ENCODE results near the gene UBE2Q2. TPM values are rescaled to one million over a fixed set of nuclear protein-coding genes. Genes with fewer than 3 reads are reported as not detected.
A peak's percentile ranks its signal among the peaks of the same experiment; 100 is the strongest.
"Not testable (repeated sequence)": the region's sequence is repeated elsewhere in the genome, so short reads cannot be mapped to it uniquely, and the experiment has no call there.

The UBE2Q2 gene
- polyA plus RNA-seq, 1 experiment, result 56.8 TPM

DNA sequence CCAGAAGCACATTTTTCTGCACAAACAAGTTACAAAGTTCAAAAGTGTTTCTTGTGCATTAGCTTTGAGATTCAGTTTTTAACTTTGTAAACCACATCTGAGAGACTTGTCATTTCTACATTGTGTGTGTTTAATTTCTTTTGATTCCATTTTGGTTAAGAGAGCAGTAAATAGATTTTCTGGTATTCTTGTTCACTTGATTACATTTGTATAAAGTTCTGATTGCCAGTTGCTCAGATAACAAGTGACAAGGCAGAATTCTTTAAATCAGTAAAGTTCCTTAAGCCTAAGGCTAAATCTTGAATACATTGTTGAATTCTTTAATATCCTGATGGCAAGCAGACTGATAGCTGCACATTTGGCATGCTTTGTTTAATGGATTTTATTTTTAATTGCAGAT, 57.3 kb downstream of the UBE2Q2 start:
- no peak overlapping the region for H3K4me3 ChIP-seq (ENCODE audit: low read depth, low read length)
- no peak overlapping the region for H3K27ac ChIP-seq (ENCODE audit: low read depth, low read length)
- peaks cover 5% of the 10 kb centered on the region; the same call in 1 of the 2 replicates for H3K9me3 ChIP-seq (ENCODE audit: control insufficient read depth, insufficient read depth, low read length)
- ChIA-PET CTCF (no interaction called here), POLR2A (no interaction called here)
- DNase-seq (ENCODE audit: low read depth, low spot score), result no peak
- TF ChIP-seq, protein P1, sequence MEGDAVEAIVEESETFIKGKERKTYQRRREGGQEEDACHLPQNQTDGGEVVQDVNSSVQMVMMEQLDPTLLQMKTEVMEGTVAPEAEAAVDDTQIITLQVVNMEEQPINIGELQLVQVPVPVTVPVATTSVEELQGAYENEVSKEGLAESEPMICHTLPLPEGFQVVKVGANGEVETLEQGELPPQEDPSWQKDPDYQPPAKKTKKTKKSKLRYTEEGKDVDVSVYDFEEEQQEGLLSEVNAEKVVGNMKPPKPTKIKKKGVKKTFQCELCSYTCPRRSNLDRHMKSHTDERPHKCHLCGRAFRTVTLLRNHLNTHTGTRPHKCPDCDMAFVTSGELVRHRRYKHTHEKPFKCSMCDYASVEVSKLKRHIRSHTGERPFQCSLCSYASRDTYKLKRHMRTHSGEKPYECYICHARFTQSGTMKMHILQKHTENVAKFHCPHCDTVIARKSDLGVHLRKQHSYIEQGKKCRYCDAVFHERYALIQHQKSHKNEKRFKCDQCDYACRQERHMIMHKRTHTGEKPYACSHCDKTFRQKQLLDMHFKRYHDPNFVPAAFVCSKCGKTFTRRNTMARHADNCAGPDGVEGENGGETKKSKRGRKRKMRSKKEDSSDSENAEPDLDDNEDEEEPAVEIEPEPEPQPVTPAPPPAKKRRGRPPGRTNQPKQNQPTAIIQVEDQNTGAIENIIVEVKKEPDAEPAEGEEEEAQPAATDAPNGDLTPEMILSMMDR (IDR thresholded peaks at IDR 0.05; ENCODE audit: low read depth, low read length), result no peak
- H3K27me3 ChIP-seq (ENCODE audit: control insufficient read depth, insufficient read depth, low read length), result no peaks in the 10 kb centered on the region

DNA sequence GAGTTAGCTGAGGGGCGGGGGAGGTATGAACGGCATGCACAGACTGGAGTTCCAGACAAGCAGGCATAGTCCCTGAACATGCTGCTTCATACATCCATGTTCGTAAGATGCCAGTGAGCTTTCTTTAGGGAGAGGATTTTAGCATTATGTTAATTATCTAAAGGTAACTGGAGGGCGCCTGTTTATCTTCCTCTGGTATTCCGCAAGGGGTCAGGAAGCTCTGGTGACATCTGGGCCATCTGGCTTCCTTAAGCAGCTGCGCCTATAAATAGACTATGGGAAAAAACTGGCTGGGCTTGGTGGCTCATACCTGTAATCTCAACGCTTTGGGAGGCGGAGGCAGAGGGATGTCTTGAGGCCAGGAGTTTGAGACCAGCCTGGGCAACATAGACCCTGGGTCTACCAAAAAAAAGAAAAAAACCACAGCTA, 58.9 kb downstream of the UBE2Q2 start:
- TF ChIP-seq, protein P1 (IDR thresholded peaks at IDR 0.05; ENCODE audit: low read depth, low read length), result no peak
- Histone ChIP-seq H3K27me3 (ENCODE audit: control insufficient read depth, insufficient read depth, low read length) (no peaks in the 10 kb centered on the region), H3K9me3 (ENCODE audit: control insufficient read depth, insufficient read depth, low read length) (peaks cover 5% of the 10 kb centered on the region; the same call in 1 of the 2 replicates), H3K4me3 (ENCODE audit: low read depth, low read length) (no peak overlapping the region), H3K27ac (ENCODE audit: low read depth, low read length) (no peak overlapping the region)
- ChIA-PET POLR2A (no interaction called here), CTCF (no interaction called here)
- DNase-seq (ENCODE audit: low read depth, low spot score), result no peak

DNA sequence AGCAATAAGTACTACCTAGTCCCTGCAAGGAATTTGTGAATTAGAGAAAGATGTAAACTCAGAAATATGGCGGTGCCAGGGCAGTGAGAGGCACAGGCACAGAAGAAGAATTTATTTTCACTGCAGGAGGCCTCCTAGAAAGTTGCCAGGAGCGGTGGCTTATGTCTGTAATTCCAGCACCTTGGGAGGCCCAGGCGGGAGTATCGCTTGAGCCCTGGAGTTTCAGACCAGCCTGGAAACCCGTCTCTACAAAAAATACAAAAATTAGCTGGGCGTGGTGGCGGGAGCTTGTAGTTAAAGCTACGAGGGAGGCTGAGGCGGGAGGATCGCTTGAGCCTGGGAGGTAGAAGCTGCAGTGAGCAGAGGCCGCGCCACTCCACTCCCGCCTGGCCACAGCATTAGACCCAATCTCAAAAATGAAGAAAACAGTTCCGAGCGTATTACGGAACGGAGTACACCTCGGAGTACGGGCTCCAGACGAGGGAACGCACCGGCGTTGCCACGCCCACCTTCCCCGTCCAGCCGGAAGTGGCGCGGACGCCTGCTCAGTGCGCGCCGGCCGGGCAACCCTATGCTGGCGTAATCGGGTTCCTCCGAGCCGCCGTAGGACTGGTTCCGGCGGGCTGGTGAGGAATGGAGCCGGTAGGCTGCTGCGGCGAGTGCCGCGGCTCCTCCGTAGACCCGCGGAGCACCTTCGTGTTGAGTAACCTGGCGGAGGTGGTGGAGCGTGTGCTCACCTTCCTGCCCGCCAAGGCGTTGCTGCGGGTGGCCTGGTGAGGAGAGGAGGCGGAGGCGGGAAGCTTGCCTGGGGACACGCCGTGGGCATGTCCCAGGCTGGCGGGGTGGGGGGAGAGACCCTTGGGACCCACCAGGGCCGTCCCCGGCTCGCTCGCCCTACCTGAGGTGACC, 60.3 kb downstream of the UBE2Q2 start, which contains the start of gene FBXO22:
TSS of gene FBXO22 (plus strand) at position 548 of the 909 bp plus-strand sequence. CDS start at position 634, 86 bp downstream.
- Histone ChIP-seq H3K27ac (ENCODE audit: low read depth, low read length) (peak within 1 kb of the TSS; percentile 82), H3K9me3 (ENCODE audit: control insufficient read depth, insufficient read depth, low read length) (peaks cover 5% of the 10 kb centered on the region; the same call in 1 of the 2 replicates), H3K27me3 (ENCODE audit: control insufficient read depth, insufficient read depth, low read length) (no peaks in the 10 kb centered on the region), H3K4me3 (ENCODE audit: low read depth, low read length) (peak within 1 kb of the TSS; percentile 96)
- ChIA-PET POLR2A (interaction anchor here (0.6 to 1.2 kb wide), 2 partner anchors 56 to 165 kb away, joined by 3 read pairs; no protein-coding TSS in a partner anchor), CTCF (no interaction called here)
- TF ChIP-seq, protein P1 (IDR thresholded peaks at IDR 0.05; ENCODE audit: low read depth, low read length), result no peak
- DNase-seq (ENCODE audit: low read depth, low spot score), result peak; percentile 65

DNA sequence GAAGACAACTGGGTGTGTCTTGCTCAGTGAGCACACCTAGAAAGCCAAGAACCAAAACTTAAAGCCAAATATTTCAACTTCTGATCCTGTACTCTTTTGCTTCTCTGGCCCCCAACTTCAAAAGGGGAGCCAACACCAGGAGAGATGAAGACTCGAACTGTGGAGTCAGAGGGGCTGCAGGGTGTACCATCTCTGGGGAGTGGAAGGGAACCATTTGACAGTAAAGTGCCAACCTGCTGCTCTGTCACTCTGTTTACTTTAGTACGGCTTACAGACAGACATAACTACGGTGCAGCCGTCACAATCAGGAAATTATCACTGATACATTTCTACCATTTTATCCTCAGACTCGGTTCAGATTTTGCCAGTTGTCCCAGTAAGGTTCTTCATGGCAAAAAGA, 62.0 kb downstream of the UBE2Q2 start:
- no peak for DNase-seq (ENCODE audit: low read depth, low spot score)
- Histone ChIP-seq H3K9me3 (ENCODE audit: control insufficient read depth, insufficient read depth, low read length) (peaks cover 5% of the 10 kb centered on the region; the same call in 1 of the 2 replicates), H3K27me3 (ENCODE audit: control insufficient read depth, insufficient read depth, low read length) (no peaks in the 10 kb centered on the region), H3K27ac (ENCODE audit: low read depth, low read length) (peak overlapping the region; percentile 2), H3K4me3 (ENCODE audit: low read depth, low read length) (peak overlapping the region; percentile 27; the same call in 1 of the 2 replicates)
- CTCF ChIA-PET, result no interaction called here
- TF ChIP-seq, protein P1 (IDR thresholded peaks at IDR 0.05; ENCODE audit: low read depth, low read length), result no peak
- POLR2A ChIA-PET, result no interaction called here

DNA sequence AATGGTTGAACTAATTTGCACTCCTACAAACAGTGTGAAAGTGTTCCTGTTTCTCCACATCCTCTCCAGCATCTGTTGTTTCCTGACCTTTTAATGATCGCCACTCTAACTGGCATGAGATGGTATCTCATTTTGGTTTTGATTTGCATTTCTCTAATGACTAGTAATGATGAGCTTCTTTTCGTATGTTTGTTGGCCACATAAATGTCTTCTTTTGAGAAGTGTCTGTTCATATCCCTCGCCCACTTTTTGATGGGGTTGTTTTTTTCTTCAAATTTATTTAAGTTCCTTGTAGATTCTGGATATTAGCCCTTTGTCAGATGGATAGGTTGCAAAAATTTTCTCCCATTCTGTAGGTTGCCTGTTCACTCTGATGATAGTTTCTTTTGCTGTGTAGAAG, 67.1 kb downstream of the UBE2Q2 start:
- DNase-seq (ENCODE audit: low read depth, low spot score); CTCF ChIA-PET; H3K27me3 ChIP-seq (ENCODE audit: control insufficient read depth, insufficient read depth, low read length); H3K9me3 ChIP-seq (ENCODE audit: control insufficient read depth, insufficient read depth, low read length); H3K27ac ChIP-seq (ENCODE audit: low read depth, low read length); POLR2A ChIA-PET; H3K4me3 ChIP-seq (ENCODE audit: low read depth, low read length): not testable (repeated sequence)

Measured in AG04450 (cell line).